CD4-positive, alpha-beta T cell treated with Interleukin-6 for 4 hours (primary cell): ENCODE data around the gene SPACA7.

ENCODE experiments used
- DNase-seq: peaks from one replicate; pipeline ENCODE4 v3.0.0-alpha.2; 2020; ENCODE audit warnings: mixed read lengths

Gene SPACA7

GRCh38 chr13:112467236-112467635 lies 91.1 kb downstream of the SPACA7 start:
- DNase-seq = no peak

GRCh38 chr13:112468069-112468468 lies 91.9 kb downstream of the SPACA7 start:
- DNase-seq = no peak

GRCh38 chr13:112469071-112469745 lies 93.1 kb downstream of the SPACA7 start:
- DNase-seq = no peak

GRCh38 chr13:112473818-112474217 lies 97.7 kb downstream of the SPACA7 start:
- DNase-seq = no peak

- no peak for DNase-seq
These were observed 98.7 kb downstream of the SPACA7 start for GRCh38 chr13:112474869-112475268.

GRCh38 chr13:112475889-112476288 lies 99.7 kb downstream of the SPACA7 start:
- DNase-seq = no peak

GRCh38 chr13:112477070-112477619 lies 101.0 kb downstream of the SPACA7 start:
- DNase-seq = no peak

- no peak for DNase-seq
These were observed 103.2 kb downstream of the SPACA7 start for GRCh38 chr13:112479389-112479788.

GRCh38 chr13:112481458-112481857 lies 105.3 kb downstream of the SPACA7 start:
- no peak for DNase-seq

GRCh38 chr13:112483299-112483698 lies 107.1 kb downstream of the SPACA7 start:
- no peak for DNase-seq
